Measurements from ENCODE around the gene ABHD5.
"Not testable (repeated sequence)": the region's sequence is repeated elsewhere in the genome, so short reads cannot be mapped to it uniquely, and the experiment has no call there.

The ABHD5 gene

GRCh38 chr3:43674345-43675085, 16.2 kb upstream of the ABHD5 start:
- H3K4me1 ChIP-seq (ENCODE audit: control insufficient read depth in 1 of 2, insufficient read depth in 1 of 2, low read depth in 1 of 2, low read length in 1 of 2), result peaks cover 36 to 39% of the 10 kb centered on the region in 2 experiments
- no peak overlapping the region for H3K4me3 ChIP-seq (ENCODE audit: low read depth in 1 of 2, low read length in 1 of 2)
- TF ChIP-seq CTCF (IDR thresholded peaks at IDR 0.05), result no peak
- no peaks in the 10 kb centered on the region for H3K36me3 ChIP-seq
- peak overlapping the region; percentile 30 for H3K27ac ChIP-seq
- no peaks in the 10 kb centered on the region for H3K27me3 ChIP-seq
- no peaks in the 10 kb centered on the region for H3K9me3 ChIP-seq

- no peaks in the 10 kb centered on the region for H3K9me3 ChIP-seq
- H3K27me3 ChIP-seq, result no peaks in the 10 kb centered on the region
- H3K36me3 ChIP-seq, result no peaks in the 10 kb centered on the region
- H3K4me3 ChIP-seq (ENCODE audit: low read depth in 1 of 2, low read length in 1 of 2), result no peak overlapping the region
- TF ChIP-seq CTCF (IDR thresholded peaks at IDR 0.05), result no peak
- peaks cover 36 to 39% of the 10 kb centered on the region in 2 experiments for H3K4me1 ChIP-seq (ENCODE audit: control insufficient read depth in 1 of 2, insufficient read depth in 1 of 2, low read depth in 1 of 2, low read length in 1 of 2)
- peak overlapping the region; percentile 60 for H3K27ac ChIP-seq
These were observed 15.1 kb upstream of the ABHD5 start for GRCh38 chr3:43675593-43675992.

GRCh38 chr3:43676441-43676840, 14.3 kb upstream of the ABHD5 start:
- peak overlapping the region; percentile 60 for H3K27ac ChIP-seq
- H3K9me3 ChIP-seq, result no peaks in the 10 kb centered on the region
- no peaks in the 10 kb centered on the region for H3K36me3 ChIP-seq
- no peak overlapping the region for H3K4me3 ChIP-seq (ENCODE audit: low read depth in 1 of 2, low read length in 1 of 2)
- TF ChIP-seq CTCF (IDR thresholded peaks at IDR 0.05), result no peak
- no peaks in the 10 kb centered on the region for H3K27me3 ChIP-seq
- peaks cover 36 to 39% of the 10 kb centered on the region in 2 experiments for H3K4me1 ChIP-seq (ENCODE audit: control insufficient read depth in 1 of 2, insufficient read depth in 1 of 2, low read depth in 1 of 2, low read length in 1 of 2)

- H3K36me3 ChIP-seq, result not testable (repeated sequence)
These were observed 12.4 kb upstream of the ABHD5 start for GRCh38 chr3:43678375-43678774.

GRCh38 chr3:43678887-43679449, 11.8 kb upstream of the ABHD5 start:
- H3K4me3 ChIP-seq (ENCODE audit: low read depth in 1 of 2, low read length in 1 of 2); H3K36me3 ChIP-seq; H3K27me3 ChIP-seq; H3K9me3 ChIP-seq; H3K27ac ChIP-seq: not testable (repeated sequence)
- peaks cover 36 to 39% of the 10 kb centered on the region in 2 experiments for H3K4me1 ChIP-seq (ENCODE audit: control insufficient read depth in 1 of 2, insufficient read depth in 1 of 2, low read depth in 1 of 2, low read length in 1 of 2)

More at GRCh38 chr3:43678375-43678774, 12.4 kb upstream of the ABHD5 start:
- not testable (repeated sequence) for H3K27me3 ChIP-seq; H3K4me3 ChIP-seq (ENCODE audit: low read depth in 1 of 2, low read length in 1 of 2); H3K9me3 ChIP-seq; H3K27ac ChIP-seq
- H3K4me1 ChIP-seq (ENCODE audit: control insufficient read depth in 1 of 2, insufficient read depth in 1 of 2, low read depth in 1 of 2, low read length in 1 of 2), result peaks cover 36 to 39% of the 10 kb centered on the region in 2 experiments

GRCh38 chr3:43680857-43681256, 9.9 kb upstream of the ABHD5 start:
- not testable (repeated sequence) for H3K27ac ChIP-seq; H3K4me3 ChIP-seq (ENCODE audit: low read depth in 1 of 2, low read length in 1 of 2); H3K9me3 ChIP-seq; H3K36me3 ChIP-seq; H3K27me3 ChIP-seq
- H3K4me1 ChIP-seq (ENCODE audit: control insufficient read depth in 1 of 2, insufficient read depth in 1 of 2, low read depth in 1 of 2, low read length in 1 of 2), result peaks cover 20 to 21% of the 10 kb centered on the region in 2 experiments

GRCh38 chr3:43684944-43685343, 5.8 kb upstream of the ABHD5 start:
- peaks cover 6% of the 10 kb centered on the region in 2 experiments for H3K4me1 ChIP-seq (ENCODE audit: control insufficient read depth in 1 of 2, insufficient read depth in 1 of 2, low read depth in 1 of 2, low read length in 1 of 2)
- no peaks in the 10 kb centered on the region for H3K36me3 ChIP-seq
- H3K9me3 ChIP-seq, result no peaks in the 10 kb centered on the region
- no peak overlapping the region for H3K4me3 ChIP-seq (ENCODE audit: low read depth in 1 of 2, low read length in 1 of 2)
- no peak for TF ChIP-seq CTCF (IDR thresholded peaks at IDR 0.05)
- H3K27me3 ChIP-seq, result no peaks in the 10 kb centered on the region
- H3K27ac ChIP-seq, result no peak overlapping the region

Data from neutrophil (primary cell).